ENCODE data around the gene OR6C3.

- TF ChIP-seq CTCF (IDR thresholded peaks at IDR 0.05) = no peak
- TF ChIP-seq POLR2AphosphoS5 (IDR thresholded peaks at IDR 0.05) = no peak
- TF ChIP-seq POLR2A (IDR thresholded peaks at IDR 0.05) = no peak
- TF ChIP-seq EP300 (IDR thresholded peaks at IDR 0.05) = no peak
These were observed at the start of gene OR6C3 for GRCh38 chr12:55330446-55330845.
